Epithelial cell of proximal tubule (primary cell): ENCODE measurements around the gene IFIH1. TPM values are rescaled to one million over a fixed set of nuclear protein-coding genes. Genes with fewer than 3 reads are reported as not detected.

Source experiments
- DNase-seq: peaks from one replicate; pipeline ENCODE4 v3.0.0-alpha.2; 2011; ENCODE audit warnings: low read depth
- H3K4me3 ChIP-seq: 2 replicates; pipeline ENCODE4 v1.5.1; 2011; ENCODE audit warnings: low read depth, mild to moderate bottlenecking, low read length
- total RNA-seq: library from RNA; depleted of rRNA; stranded (reverse); fragments of >200 nt; gene quantifications from 2 replicates; pipeline ENCODE4 v1.2.3, GENCODE V29; 2015
- TF ChIP-seq, protein P1 (sequence below): conservative IDR thresholded peaks from 2 replicates; pipeline ENCODE4 v1.5.1; 2012; ENCODE audit warnings: low read depth, mild to moderate bottlenecking, low read length

IFIH1 gene
- total RNA-seq, 1 donor from 2014 or later: 4.8 TPM

DNA sequence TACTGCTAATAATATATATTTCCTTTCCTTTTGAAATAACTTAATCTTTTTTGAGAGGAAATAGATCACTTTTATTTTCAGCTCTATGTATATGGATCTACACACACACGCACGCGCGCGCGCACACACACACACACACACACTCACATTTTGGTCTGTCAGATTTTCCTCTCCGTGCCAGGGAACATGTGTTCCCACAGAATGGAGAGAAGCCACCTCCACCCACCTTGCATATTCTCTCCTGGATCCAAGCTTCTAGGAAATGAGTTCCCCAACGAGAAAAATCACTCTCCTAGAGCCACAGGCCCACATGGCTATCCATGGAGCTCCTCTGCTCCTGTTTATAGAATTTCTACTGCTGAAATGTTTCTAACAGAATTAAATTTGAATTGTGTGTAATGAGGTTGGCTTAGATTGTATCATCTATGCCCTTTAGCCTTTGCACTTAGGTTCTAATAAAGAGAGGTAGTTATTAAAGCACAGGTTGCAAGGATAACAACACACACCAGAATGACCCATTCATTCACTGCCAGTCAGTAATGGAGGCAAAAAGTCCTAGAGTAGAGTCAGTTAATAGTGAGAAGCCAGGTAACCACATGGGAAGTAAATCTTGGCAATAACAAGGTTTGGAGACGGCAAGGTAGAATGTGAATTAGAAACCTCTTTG lies 19.7 kb downstream of the IFIH1 start:
- TF ChIP-seq, protein P1, sequence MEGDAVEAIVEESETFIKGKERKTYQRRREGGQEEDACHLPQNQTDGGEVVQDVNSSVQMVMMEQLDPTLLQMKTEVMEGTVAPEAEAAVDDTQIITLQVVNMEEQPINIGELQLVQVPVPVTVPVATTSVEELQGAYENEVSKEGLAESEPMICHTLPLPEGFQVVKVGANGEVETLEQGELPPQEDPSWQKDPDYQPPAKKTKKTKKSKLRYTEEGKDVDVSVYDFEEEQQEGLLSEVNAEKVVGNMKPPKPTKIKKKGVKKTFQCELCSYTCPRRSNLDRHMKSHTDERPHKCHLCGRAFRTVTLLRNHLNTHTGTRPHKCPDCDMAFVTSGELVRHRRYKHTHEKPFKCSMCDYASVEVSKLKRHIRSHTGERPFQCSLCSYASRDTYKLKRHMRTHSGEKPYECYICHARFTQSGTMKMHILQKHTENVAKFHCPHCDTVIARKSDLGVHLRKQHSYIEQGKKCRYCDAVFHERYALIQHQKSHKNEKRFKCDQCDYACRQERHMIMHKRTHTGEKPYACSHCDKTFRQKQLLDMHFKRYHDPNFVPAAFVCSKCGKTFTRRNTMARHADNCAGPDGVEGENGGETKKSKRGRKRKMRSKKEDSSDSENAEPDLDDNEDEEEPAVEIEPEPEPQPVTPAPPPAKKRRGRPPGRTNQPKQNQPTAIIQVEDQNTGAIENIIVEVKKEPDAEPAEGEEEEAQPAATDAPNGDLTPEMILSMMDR: no peak
- no peak overlapping the region for H3K4me3 ChIP-seq
- DNase-seq: no peak

DNA sequence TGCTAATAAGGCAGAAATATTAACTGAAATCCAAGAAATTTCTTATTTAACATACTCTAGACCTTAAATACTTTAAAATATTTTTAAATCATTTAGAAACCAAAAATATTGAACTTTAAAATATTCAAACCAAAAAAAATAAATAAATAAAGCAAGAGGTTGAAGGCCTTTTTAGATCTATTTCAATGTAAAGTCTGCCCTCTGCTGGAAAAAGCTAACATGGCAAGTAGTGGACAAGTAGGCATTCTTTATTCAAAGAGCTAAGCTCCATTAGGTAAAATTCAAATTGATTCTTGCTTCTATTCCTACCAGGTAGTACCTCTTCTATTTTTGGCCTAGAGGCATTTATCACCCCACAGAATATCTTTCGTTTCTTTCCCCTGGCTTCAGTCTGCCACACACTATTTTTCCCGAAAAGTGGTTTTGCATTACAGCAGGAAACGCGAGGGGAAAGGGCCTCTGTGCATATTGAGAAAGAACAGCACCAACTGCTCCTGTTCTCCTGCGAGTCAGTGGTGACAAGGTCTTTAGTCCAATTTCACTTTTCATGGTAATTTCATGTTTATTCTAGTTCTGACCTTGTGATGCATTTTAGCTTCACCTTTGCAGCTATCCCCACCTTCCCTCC lies 20.4 kb downstream of the IFIH1 start:
- peak; percentile 18 for DNase-seq
- H3K4me3 ChIP-seq: no peak overlapping the region
- TF ChIP-seq, protein P1: peak; percentile 82

DNA sequence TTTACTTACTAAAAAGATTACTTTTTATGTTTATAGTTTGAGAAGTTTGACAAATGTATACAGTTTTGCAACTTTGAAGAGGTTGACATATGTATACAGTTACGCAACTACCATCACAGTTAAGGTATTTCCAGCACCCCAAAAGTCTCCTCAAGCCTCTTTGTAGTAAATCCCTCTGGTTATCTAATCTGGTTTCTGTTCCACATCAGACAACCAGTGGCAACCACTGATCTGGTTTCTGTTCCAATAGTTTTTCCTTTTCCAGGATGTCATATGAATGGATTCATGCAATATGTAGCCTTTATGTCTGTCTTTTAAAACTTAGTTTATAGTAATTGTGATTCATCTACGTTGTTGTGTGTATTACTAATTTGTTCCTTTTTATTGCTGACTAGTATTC lies 23.5 kb downstream of the IFIH1 start:
- no peak overlapping the region for H3K4me3 ChIP-seq
- TF ChIP-seq, protein P1: no peak
- no peak for DNase-seq

DNA sequence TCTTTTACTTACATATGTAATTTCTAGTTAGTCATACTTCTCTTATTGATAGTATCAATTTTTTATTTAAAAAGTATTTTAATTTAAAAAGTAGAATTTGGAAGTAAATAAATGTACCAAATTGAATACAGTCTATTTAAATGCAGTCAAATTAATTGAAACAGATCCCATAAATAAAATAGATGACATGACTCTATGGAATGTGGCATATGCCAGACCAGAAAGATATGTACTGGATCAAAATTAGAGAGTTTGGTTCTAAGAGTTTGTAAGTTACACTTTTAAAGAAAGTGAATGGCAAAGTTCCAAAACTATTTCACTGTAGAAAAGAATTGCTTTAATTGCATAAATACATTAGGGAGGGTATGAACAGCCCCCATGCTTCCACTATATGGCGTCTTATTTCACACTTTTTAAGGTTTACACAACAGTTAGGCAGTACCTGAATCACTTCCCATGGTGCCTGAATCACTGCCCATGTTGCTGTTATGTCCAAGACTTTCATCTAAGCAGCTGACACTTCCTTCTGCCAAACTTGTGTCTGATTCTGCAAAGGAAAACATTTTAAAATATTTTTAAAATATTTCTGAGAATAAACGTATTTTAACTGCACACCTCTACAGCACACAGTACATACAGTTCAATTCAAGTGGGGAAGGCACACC lies 25.2 kb downstream of the IFIH1 start:
- no peak overlapping the region for H3K4me3 ChIP-seq
- DNase-seq: no peak
- TF ChIP-seq, protein P1: no peak

DNA sequence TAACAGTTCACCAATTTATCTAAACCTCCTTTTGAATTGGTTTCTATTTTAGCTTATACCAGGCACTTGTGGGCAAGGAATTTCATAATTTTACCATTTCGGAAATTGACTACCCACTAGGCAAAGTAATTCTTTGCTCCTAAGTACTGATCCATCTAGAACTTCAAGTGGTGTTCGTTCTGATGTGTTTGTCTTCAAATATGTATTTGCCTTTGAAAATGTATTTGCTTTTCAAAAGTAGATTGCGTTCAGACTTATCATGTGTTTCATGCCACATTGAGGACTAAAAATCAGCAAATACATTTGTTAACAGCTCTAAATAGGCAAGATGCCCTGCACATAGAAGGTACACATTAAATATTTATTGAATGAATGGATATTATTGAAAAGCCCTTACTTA lies 26.7 kb downstream of the IFIH1 start:
- TF ChIP-seq, protein P1: no peak
- no peak overlapping the region for H3K4me3 ChIP-seq
- no peak for DNase-seq

DNA sequence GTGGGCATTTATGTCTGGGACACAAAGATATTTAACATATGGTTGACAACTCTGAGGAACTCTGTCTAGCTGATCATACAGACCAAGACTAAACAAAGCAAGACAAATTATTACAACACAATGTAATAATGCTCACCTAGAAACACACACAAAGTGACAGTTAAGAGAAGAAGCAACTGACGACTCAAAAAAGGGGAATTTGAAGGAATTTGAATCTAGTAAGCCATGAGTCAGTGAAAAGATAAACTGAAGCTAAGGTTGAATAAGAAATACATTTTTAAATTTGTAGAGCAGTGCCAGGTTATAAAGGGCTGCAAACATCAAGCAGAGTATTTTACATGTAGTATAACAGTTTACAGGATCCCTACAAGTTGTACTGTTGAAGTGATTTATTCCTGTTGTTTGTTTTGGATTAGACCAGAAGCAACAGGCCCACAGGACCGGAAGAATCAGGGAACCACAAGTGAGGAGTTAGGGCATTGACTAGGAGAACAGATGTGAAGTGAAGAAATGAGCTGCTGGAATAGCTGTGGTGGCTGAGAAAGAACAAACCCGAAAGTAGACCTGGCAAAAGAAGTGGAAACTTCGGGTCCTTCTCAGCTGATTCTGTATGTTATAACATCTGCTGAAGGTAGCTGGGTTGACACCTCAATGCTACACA lies 35.6 kb downstream of the IFIH1 start:
- TF ChIP-seq, protein P1: no peak
- no peak for DNase-seq
- no peak overlapping the region for H3K4me3 ChIP-seq
